Neural cell (in vitro differentiated cells): ENCODE data around the gene STX18.

ENCODE experiments used
- EP300 ChIP-seq: fragments of 450-650 bp; conservative IDR thresholded peaks from 2 replicates; pipeline ENCODE4 v1.6.1; 2014; ENCODE audit warnings: antibody characterized with exemption, mild to moderate bottlenecking, moderate library complexity; ENCODE audit not compliant: poor library complexity, severe bottlenecking
- EZH2 ChIP-seq: fragments of 200-600, 300-800 bp; shearing (Covaris generic), sonication (generic); IDR thresholded peaks from 2 replicates; pipeline ENCODE4 v1.6.1; 2014; ENCODE audit warnings: antibody characterized with exemption, low read length, borderline replicate concordance, mild to moderate bottlenecking; ENCODE audit not compliant: insufficient read depth, poor library complexity, severe bottlenecking
- POLR2AphosphoS5 ChIP-seq: IDR thresholded peaks from 2 replicates; pipeline ENCODE4 v1.6.1; 2012
- SMC3 ChIP-seq: fragments of 450-650 bp; conservative IDR thresholded peaks from 2 replicates; pipeline ENCODE4 v1.6.1; 2014; ENCODE audit warnings: antibody characterized with exemption, mild to moderate bottlenecking, moderate library complexity; ENCODE audit not compliant: poor library complexity
- TAF1 ChIP-seq: IDR thresholded peaks from 2 replicates; pipeline ENCODE4 v1.6.1; 2012; ENCODE audit warnings: low read depth
- TF ChIP-seq, protein P1 (sequence below): fragments of 450-650 bp; IDR thresholded peaks from 2 replicates; pipeline ENCODE4 v1.5.1; 2014; ENCODE audit warnings: antibody characterized with exemption, mild to moderate bottlenecking, moderate library complexity; ENCODE audit not compliant: poor library complexity, severe bottlenecking
- TF ChIP-seq, protein P2 (sequence below): IDR thresholded peaks from 2 replicates; pipeline ENCODE4 v1.6.1; 2012; ENCODE audit warnings: borderline replicate concordance

- TF ChIP-seq EP300 (no peak), EZH2 (no peak), POLR2AphosphoS5 (no peak), TAF1 (no peak), SMC3 (no peak)
- TF ChIP-seq, protein P1, sequence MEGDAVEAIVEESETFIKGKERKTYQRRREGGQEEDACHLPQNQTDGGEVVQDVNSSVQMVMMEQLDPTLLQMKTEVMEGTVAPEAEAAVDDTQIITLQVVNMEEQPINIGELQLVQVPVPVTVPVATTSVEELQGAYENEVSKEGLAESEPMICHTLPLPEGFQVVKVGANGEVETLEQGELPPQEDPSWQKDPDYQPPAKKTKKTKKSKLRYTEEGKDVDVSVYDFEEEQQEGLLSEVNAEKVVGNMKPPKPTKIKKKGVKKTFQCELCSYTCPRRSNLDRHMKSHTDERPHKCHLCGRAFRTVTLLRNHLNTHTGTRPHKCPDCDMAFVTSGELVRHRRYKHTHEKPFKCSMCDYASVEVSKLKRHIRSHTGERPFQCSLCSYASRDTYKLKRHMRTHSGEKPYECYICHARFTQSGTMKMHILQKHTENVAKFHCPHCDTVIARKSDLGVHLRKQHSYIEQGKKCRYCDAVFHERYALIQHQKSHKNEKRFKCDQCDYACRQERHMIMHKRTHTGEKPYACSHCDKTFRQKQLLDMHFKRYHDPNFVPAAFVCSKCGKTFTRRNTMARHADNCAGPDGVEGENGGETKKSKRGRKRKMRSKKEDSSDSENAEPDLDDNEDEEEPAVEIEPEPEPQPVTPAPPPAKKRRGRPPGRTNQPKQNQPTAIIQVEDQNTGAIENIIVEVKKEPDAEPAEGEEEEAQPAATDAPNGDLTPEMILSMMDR = no peak
- TF ChIP-seq, protein P2, sequence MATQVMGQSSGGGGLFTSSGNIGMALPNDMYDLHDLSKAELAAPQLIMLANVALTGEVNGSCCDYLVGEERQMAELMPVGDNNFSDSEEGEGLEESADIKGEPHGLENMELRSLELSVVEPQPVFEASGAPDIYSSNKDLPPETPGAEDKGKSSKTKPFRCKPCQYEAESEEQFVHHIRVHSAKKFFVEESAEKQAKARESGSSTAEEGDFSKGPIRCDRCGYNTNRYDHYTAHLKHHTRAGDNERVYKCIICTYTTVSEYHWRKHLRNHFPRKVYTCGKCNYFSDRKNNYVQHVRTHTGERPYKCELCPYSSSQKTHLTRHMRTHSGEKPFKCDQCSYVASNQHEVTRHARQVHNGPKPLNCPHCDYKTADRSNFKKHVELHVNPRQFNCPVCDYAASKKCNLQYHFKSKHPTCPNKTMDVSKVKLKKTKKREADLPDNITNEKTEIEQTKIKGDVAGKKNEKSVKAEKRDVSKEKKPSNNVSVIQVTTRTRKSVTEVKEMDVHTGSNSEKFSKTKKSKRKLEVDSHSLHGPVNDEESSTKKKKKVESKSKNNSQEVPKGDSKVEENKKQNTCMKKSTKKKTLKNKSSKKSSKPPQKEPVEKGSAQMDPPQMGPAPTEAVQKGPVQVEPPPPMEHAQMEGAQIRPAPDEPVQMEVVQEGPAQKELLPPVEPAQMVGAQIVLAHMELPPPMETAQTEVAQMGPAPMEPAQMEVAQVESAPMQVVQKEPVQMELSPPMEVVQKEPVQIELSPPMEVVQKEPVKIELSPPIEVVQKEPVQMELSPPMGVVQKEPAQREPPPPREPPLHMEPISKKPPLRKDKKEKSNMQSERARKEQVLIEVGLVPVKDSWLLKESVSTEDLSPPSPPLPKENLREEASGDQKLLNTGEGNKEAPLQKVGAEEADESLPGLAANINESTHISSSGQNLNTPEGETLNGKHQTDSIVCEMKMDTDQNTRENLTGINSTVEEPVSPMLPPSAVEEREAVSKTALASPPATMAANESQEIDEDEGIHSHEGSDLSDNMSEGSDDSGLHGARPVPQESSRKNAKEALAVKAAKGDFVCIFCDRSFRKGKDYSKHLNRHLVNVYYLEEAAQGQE = no peak
These were observed 6.3 kb downstream of the STX18 start for GRCh38 chr4:4535590-4535989.
